ENCODE measurements around the gene DPP7.
"Not testable (repeated sequence)": the region's sequence is repeated elsewhere in the genome, so short reads cannot be mapped to it uniquely, and the experiment has no call there.

The DPP7 gene

GRCh38 chr9:137064027-137064879, 50.3 kb downstream of the DPP7 start:
- no peak for DNase-seq (ENCODE audit: low read depth)
- H3K4me3 ChIP-seq (ENCODE audit: control insufficient read depth, low read depth, low read length) = no peak overlapping the region
- peak; percentile 97 for TF ChIP-seq CTCF (IDR thresholded peaks at IDR 0.05; ENCODE audit: control insufficient read depth, insufficient read depth, low read depth, low read length, missing control alignments)

DNA sequence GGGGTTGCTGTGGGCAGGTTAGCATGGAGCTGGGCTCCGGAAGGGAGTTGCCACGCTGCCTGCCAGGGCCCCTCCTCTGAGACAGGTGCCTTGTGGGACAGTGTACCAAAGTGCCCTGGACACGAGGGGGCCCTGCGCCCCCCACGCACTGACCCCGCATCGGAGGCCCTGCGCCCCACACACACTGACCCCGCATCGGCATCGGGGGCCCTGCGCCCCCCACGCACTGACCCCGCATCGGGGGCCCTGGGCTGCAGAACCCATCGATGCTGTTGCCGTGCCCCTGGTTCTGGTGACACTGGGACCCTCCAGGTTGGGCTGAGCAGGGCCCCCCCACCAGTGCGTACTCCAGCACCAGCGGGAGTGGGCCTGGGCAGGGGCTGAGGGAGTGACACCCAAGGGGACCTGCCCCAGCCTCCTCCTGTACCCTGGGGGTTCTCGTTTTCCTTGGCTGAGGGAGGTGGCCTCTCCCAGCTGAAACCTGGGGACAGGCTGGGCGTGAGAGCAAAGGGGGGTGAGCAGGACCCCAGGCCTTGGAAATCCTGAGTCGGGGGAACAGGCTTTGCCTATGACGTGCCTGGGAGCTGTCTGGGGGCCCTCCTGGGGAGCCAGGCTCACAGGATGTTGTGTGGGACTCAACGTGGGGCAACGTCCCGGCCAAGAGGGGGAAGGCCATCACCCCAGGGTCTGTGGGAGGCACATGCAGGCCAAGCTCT, 51.1 kb downstream of the DPP7 start:
- no peak for DNase-seq (ENCODE audit: low read depth)
- no peak overlapping the region for H3K4me3 ChIP-seq (ENCODE audit: control insufficient read depth, low read depth, low read length)
- TF ChIP-seq CTCF (IDR thresholded peaks at IDR 0.05; ENCODE audit: control insufficient read depth, insufficient read depth, low read depth, low read length, missing control alignments) = no peak

- not testable (repeated sequence) for H3K4me3 ChIP-seq (ENCODE audit: control insufficient read depth, low read depth, low read length); DNase-seq (ENCODE audit: low read depth)
These were observed 51.7 kb downstream of the DPP7 start for GRCh38 chr9:137062798-137063197.

DNA sequence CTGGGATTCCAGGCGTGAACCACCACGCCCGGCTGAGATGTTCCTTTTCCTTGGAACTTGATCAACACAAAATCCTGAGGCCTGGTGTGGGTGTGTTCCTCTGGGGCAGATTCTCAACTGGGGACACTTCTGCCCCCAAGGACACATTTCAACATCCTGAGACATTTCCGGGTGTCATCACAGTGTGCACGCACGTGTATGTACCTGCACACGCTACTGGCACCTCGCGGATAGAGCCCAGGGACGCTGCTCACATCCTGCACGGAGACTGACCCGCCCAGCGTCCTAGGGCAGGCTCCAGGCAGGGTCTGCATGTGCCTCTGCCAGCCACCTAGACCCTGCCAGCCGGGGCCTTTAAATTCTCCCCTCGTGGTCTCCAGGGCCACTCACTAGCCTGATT, 52.1 kb downstream of the DPP7 start:
- H3K4me3 ChIP-seq (ENCODE audit: control insufficient read depth, low read depth, low read length) = no peak overlapping the region
- TF ChIP-seq CTCF (IDR thresholded peaks at IDR 0.05; ENCODE audit: control insufficient read depth, insufficient read depth, low read depth, low read length, missing control alignments) = no peak
- no peak for DNase-seq (ENCODE audit: low read depth)

Measured in AG09309 (cell line).